A549 (cell line): ENCODE data around the gene ABCC5.

ENCODE experiments used
- CEBPB ChIP-seq, 2 experiments: fragments of >200 bp in 1 of 2; sonication (Bioruptor Twin) in 1 of 2; formaldehyde crosslinking in 1 of 2; IDR thresholded peaks; 2 replicates each; pipeline ENCODE4 v1.6.1; 2012 to 2016
- FOSL2 ChIP-seq, 2 experiments: fragments of 450-650 bp in 1 of 2; fragments of >200 bp in 1 of 2; sonication (Bioruptor Twin) in 1 of 2; formaldehyde crosslinking; IDR thresholded peaks; 2 replicates each; pipeline versions ENCODE4 v1.5.0 to v1.6.1; 2016 to 2020; ENCODE audit warnings: mild to moderate bottlenecking in 1 of 2, moderate library complexity in 1 of 2
- HDAC2 ChIP-seq: fragments of 200-600 bp; sonication (generic); IDR thresholded peaks from 2 replicates; pipeline ENCODE4 v1.6.1; 2016
- MAFK ChIP-seq: fragments of 450-650 bp; IDR thresholded peaks from 2 replicates; pipeline ENCODE4 v1.6.1; 2014; ENCODE audit not compliant: partially characterized antibody
- POLR2A ChIP-seq: IDR thresholded peaks from 2 replicates; pipeline ENCODE4 v1.6.1; 2012; ENCODE audit warnings: mild to moderate bottlenecking, low read length
- RAD21 ChIP-seq, 2 experiments: fragments of >200 bp in 1 of 2; sonication (Bioruptor Twin) in 1 of 2; formaldehyde crosslinking in 1 of 2; IDR thresholded peaks in 1 of 2; conservative IDR thresholded peaks in 1 of 2; 2 replicates in 1 of 2; 3 replicates in 1 of 2; pipeline ENCODE4 v1.6.1; 2012 to 2018; ENCODE audit warnings: inconsistent platforms in 1 of 2
- TF ChIP-seq, protein P1 (sequence below): fragments of >200 bp; sonication (Bioruptor Twin); formaldehyde crosslinking; IDR thresholded peaks from 3 replicates; pipeline ENCODE4 v1.5.1; 2016

DNA sequence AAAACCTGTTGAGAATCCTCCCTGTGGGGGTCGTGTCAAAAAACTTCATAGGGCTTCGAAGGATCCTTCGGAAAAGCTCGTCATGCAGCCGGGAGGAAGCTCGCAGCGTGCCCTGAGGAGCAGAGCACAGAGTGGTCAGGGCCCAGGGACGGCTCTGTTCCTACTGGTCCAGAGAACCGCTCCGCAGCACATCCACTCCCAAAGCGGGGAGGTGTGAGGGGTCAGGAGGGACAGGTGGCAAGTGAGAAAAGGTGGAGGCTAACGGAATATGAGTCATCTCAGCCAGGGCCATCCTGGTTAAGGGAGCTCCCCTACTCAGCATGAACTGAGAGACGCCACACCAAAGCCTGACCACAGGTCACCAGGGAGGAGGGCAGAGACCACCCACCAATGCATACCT lies 66.2 kb downstream of the ABCC5 start:
- TF ChIP-seq, protein P1, sequence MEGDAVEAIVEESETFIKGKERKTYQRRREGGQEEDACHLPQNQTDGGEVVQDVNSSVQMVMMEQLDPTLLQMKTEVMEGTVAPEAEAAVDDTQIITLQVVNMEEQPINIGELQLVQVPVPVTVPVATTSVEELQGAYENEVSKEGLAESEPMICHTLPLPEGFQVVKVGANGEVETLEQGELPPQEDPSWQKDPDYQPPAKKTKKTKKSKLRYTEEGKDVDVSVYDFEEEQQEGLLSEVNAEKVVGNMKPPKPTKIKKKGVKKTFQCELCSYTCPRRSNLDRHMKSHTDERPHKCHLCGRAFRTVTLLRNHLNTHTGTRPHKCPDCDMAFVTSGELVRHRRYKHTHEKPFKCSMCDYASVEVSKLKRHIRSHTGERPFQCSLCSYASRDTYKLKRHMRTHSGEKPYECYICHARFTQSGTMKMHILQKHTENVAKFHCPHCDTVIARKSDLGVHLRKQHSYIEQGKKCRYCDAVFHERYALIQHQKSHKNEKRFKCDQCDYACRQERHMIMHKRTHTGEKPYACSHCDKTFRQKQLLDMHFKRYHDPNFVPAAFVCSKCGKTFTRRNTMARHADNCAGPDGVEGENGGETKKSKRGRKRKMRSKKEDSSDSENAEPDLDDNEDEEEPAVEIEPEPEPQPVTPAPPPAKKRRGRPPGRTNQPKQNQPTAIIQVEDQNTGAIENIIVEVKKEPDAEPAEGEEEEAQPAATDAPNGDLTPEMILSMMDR, result no peak
- no peak for TF ChIP-seq CEBPB (IDR thresholded peaks at IDR 0.05)
- no peak for TF ChIP-seq POLR2A
- no peak for TF ChIP-seq RAD21 (conservative IDR thresholded peaks at IDR 0.05 in 1 of 2, IDR thresholded peaks at IDR 0.05 in 1 of 2)
- TF ChIP-seq MAFK, result no peak
- no peak for TF ChIP-seq HDAC2
- no peak for TF ChIP-seq FOSL2 (IDR thresholded peaks at IDR 0.05)
- no peak for TF ChIP-seq FOSL2 (CRISPR knock-in tag; IDR thresholded peaks at IDR 0.05)
